HG03060 (cell line): ENCODE data around the gene ACSM2A.
"Not testable (repeated sequence)": the region's sequence is repeated elsewhere in the genome, so short reads cannot be mapped to it uniquely, and the experiment has no call there.

Experiments used
- ATAC-seq: cut with Tn5 transposase; IDR thresholded peaks from one replicate; pipeline ENCODE4 v1.9.1; 2021; ENCODE audit warnings: low read depth, moderate number of reproducible peaks; ENCODE audit not compliant: unreplicated experiment

Gene ACSM2A

DNA sequence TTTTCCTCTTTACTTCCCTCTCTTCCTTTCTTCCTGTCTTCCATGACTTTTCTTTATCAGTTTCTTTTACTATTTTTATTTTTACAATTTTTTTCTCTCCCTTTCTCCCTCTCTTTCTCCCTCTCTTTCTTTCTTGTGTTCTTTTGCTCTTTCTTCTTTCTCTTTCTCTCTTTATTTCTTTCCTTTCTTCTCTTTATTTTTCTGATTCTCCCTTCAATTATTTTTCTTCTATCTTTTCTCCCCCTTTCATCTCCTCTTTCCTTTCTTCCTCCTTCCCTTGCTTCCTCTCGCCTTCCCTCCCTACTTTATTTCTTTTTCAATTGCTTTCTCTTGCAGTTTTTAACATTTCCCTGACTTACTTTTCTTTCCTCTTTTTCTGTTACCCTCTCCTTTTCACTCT lies 85.3 kb downstream of the ACSM2A start:
- ATAC-seq, result not testable (repeated sequence)
